NCI-H748 (cell line): ENCODE measurements around the gene ZSCAN5B.
"Not testable (repeated sequence)": the region's sequence is repeated elsewhere in the genome, so short reads cannot be mapped to it uniquely, and the experiment has no call there.

Experiments
- DNase-seq: peaks from one replicate; lab custom pipeline; 2025; ENCODE audit not compliant: unreplicated experiment; lab: John Stamatoyannopoulos, UW

Gene ZSCAN5B

GRCh38 chr19:56197646-56198045, at the start of gene ZSCAN5B:
Gene ZSCAN5B, minus strand, starts transcription at chr19:56197783. Its CDS starts 4,731 bp downstream, at chr19:56193052.
- not testable (repeated sequence) for DNase-seq

- DNase-seq, result not testable (repeated sequence)
Measured at GRCh38 chr19:56245764-56246163, 48.2 kb upstream of the ZSCAN5B start.

- DNase-seq, result no peak
Measured at GRCh38 chr19:56245121-56245740, 47.6 kb upstream of the ZSCAN5B start.

GRCh38 chr19:56223481-56223880, 25.9 kb upstream of the ZSCAN5B start:
- DNase-seq, result no peak

- DNase-seq, result no peak
Measured at GRCh38 chr19:56222901-56223300, 25.3 kb upstream of the ZSCAN5B start.

- DNase-seq, result no peak
Measured at GRCh38 chr19:56221851-56222250, 24.3 kb upstream of the ZSCAN5B start.

- peak; percentile 19 for DNase-seq
Measured at GRCh38 chr19:56221442-56221841, 23.9 kb upstream of the ZSCAN5B start.

GRCh38 chr19:56218961-56219360, 21.4 kb upstream of the ZSCAN5B start:
- DNase-seq, result no peak

- DNase-seq, result peak; percentile 55
Measured at GRCh38 chr19:56217039-56217949, 19.7 kb upstream of the ZSCAN5B start.

- DNase-seq, result no peak
Measured at GRCh38 chr19:56211718-56212117, 14.1 kb upstream of the ZSCAN5B start.

GRCh38 chr19:56210036-56210435, 12.5 kb upstream of the ZSCAN5B start:
- not testable (repeated sequence) for DNase-seq

GRCh38 chr19:56209091-56209490, 11.5 kb upstream of the ZSCAN5B start:
- DNase-seq, result no peak

- not testable (repeated sequence) for DNase-seq
Measured at GRCh38 chr19:56207581-56207980, 10.0 kb upstream of the ZSCAN5B start.

GRCh38 chr19:56201973-56202372, 4.4 kb upstream of the ZSCAN5B start, which contains the start of gene ZSCAN5C:
Gene ZSCAN5C, plus strand, starts transcription at chr19:56202273. Its CDS starts 3,641 bp downstream, at chr19:56205914.
- DNase-seq, result no peak

GRCh38 chr19:56199687-56200086, 2.1 kb upstream of the ZSCAN5B start:
- no peak for DNase-seq

GRCh38 chr19:56193981-56194640, 3.5 kb downstream of the ZSCAN5B start:
- DNase-seq, result no peak

- no peak for DNase-seq
Measured at GRCh38 chr19:56191711-56192110, 5.9 kb downstream of the ZSCAN5B start.

- no peak for DNase-seq
Measured at GRCh38 chr19:56191115-56191514, 6.5 kb downstream of the ZSCAN5B start.

GRCh38 chr19:56189785-56190184, 7.8 kb downstream of the ZSCAN5B start:
- no peak for DNase-seq

GRCh38 chr19:56177564-56178243, 19.9 kb downstream of the ZSCAN5B start:
- DNase-seq, result peak; percentile 26

GRCh38 chr19:56176881-56177280, 20.7 kb downstream of the ZSCAN5B start:
- no peak for DNase-seq
